ENCODE data around the gene MAPK8IP3.

The MAPK8IP3 gene

GRCh38 chr16:1705688-1706385 is at the start of gene MAPK8IP3:
TSS of gene MAPK8IP3 (plus strand) at chr16:1706195. CDS start at chr16:1706340, 145 bp downstream.
- peak; percentile 76 to 88 for DNase-seq (ENCODE audit: low read depth in 2 of 2)

GRCh38 chr16:1656808-1657617 is 49.0 kb upstream of the MAPK8IP3 start:
- no peak for DNase-seq (ENCODE audit: low read depth in 2 of 2)

GRCh38 chr16:1657841-1658240 is 48.2 kb upstream of the MAPK8IP3 start:
- no peak for DNase-seq (ENCODE audit: low read depth in 2 of 2)

DNA sequence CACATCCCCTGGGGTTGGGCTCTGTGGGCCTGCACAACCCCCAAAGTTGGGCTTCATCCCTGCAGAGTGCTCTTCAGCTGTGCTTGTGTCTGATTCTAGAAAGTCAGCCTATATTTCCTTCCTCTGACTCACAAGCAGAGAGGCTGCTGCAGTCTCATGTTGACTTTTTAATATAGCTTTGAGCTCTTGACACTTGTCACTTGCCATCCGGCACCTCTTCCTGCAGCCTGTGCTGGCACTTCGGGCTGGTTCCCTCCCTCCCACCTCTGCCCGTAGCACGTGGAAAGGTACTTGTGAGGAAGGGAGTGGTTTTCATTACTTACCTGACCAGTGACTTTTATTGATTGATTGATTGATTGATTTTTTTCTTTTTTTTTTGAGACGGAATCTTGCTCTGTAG is 47.0 kb upstream of the MAPK8IP3 start:
- DNase-seq (ENCODE audit: low read depth in 2 of 2): no peak

GRCh38 chr16:1661826-1662225 is 44.2 kb upstream of the MAPK8IP3 start:
- DNase-seq (ENCODE audit: low read depth in 2 of 2): no peak

- no peak for DNase-seq (ENCODE audit: low read depth in 2 of 2)
Observed at GRCh38 chr16:1662543-1662942, 43.5 kb upstream of the MAPK8IP3 start.

- DNase-seq (ENCODE audit: low read depth in 2 of 2): no peak
Observed at GRCh38 chr16:1665829-1666228, 40.2 kb upstream of the MAPK8IP3 start.

DNA sequence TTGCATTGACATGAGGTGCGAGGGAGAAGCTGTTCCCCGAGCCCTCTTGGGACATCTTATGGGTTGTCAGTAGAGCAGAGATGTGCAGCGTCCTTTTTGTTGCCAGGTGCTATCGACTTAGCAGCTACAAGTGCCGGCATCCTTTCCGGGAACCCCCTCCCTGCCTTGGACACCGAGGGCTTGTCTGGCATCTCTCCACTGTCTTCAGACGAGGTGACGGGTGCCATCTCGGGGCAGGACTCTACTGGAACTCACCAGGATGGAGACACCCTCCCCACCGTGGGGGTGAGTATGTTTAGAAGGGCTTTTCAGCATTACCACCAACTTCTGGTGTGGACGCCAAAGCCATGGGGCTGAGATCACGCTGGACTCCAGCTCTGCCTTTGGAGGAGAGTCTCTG is 39.7 kb upstream of the MAPK8IP3 start:
- no peak for DNase-seq (ENCODE audit: low read depth in 2 of 2)

- DNase-seq (ENCODE audit: low read depth in 2 of 2): no peak
Observed at GRCh38 chr16:1667271-1667670, 38.7 kb upstream of the MAPK8IP3 start.

- no peak for DNase-seq (ENCODE audit: low read depth in 2 of 2)
Observed at GRCh38 chr16:1667916-1668315, 38.1 kb upstream of the MAPK8IP3 start.

- no peak for DNase-seq (ENCODE audit: low read depth in 2 of 2)
Observed at GRCh38 chr16:1668612-1669319, 37.2 kb upstream of the MAPK8IP3 start.

DNA sequence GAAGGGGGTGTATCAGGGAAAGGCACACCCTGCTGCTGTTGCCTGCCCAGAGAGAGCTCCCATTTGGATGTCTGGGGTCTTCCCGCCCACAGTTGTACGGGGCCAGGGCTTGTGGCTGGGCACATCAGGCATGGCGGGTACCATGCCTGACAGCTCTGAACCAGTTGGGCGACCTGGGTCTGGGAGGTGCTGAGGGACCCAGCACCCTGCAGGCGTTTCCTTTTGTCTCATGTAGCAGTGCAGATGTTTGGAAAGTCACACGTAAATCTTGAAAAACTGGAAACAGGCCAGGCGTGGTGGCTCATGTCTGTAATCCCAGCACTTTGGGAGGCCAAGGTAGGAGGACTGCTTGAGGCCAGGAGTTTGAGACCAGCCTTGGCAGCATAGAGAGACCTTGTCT is 36.3 kb upstream of the MAPK8IP3 start:
- no peak for DNase-seq (ENCODE audit: low read depth in 2 of 2)

DNA sequence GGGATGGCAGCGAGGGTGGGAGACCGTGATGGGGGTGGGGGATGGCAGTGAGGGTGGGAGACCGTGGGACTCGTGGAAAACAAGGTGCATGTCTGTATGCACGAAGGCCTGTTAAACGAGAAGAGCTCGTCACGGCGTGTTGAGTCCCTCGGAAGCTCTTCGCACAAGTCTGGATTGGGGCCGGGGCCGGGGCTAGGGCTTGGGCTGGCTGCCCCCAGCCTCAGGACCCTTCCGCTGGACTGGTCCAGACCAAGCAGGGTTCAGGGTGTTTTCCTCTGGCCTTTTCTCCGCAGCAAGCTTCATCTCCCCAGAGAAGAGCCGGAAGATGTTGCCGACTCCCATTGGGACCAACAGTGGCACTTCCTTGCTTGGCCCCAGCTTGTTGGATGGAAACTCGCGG is 35.6 kb upstream of the MAPK8IP3 start:
- DNase-seq (ENCODE audit: low read depth in 2 of 2): no peak

DNA sequence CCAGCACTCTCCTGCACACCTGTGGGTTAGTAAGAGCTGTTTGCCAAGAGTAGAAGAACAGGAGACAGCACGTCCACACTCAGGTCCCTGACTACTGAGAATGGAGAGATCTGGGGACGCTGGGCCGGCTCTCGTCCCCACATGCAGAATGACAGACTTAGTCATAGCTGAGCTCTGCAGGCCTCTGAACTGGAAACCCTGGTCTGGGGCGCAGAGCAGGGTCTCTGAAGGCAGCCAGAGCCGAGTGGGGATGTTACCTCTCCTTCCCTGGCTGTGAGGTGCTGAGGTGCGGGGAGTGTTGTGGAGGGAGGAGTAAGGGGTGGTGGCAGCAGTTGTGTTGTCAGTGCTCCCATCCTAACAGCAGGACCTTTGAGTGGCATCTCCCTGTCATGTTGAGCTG is 35.1 kb upstream of the MAPK8IP3 start:
- no peak for DNase-seq (ENCODE audit: low read depth in 2 of 2)

DNA sequence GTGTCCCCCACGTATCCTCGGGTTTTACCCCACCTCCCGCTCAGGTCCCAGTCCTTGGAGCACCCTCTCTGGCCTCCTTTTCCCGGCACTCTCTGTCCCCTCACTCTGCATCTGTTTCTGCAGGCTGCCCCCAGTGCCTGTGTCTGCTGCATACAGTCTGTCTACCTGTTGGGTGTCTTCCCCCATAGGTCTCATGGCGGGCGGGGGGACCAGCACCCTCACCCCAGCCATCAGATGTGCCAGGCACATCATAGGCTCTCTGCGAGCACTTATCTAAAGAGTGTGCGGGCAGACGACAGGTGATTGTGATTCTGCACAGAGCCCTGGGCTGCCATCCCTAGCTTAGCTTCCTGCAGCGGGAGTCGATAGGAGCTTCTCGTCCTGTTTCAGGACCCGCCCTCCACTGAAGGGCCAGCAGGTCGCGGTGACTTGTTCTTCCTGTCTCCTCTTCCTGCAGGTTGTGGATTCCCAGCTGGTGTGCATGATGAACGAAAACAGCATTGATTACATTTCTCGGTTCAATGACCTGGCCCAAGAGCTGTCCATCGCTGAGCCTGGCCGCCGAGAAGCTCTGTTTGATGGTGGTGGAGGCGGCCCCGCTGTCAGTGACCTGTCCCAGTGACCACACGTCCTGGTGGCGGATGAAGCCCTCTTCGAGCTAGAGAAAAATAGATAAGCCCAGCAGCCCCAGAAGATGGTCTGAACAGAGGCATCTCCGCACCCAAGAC is 32.4 kb upstream of the MAPK8IP3 start:
- no peak for DNase-seq (ENCODE audit: low read depth in 2 of 2)

DNA sequence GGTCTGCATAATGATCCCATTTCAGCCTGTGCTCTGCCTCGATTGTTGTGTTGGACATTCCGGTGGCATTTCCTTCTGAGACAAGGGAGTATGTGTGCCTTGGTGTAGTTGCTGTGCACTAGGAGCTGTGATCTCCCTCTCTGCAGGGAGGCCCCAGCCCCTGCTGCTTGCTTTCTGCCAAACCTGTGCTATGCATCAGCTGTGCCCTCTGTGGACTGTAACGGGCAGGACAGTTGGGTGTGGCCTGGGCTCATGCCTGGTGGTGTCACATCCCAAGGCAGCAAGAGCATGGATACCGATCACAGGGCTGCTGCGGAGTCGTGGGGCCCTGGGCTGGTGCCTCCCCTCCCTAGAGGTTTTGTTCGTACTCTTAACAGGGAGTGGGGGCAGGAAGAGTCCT is 31.7 kb upstream of the MAPK8IP3 start:
- no peak for DNase-seq (ENCODE audit: low read depth in 2 of 2)

DNA sequence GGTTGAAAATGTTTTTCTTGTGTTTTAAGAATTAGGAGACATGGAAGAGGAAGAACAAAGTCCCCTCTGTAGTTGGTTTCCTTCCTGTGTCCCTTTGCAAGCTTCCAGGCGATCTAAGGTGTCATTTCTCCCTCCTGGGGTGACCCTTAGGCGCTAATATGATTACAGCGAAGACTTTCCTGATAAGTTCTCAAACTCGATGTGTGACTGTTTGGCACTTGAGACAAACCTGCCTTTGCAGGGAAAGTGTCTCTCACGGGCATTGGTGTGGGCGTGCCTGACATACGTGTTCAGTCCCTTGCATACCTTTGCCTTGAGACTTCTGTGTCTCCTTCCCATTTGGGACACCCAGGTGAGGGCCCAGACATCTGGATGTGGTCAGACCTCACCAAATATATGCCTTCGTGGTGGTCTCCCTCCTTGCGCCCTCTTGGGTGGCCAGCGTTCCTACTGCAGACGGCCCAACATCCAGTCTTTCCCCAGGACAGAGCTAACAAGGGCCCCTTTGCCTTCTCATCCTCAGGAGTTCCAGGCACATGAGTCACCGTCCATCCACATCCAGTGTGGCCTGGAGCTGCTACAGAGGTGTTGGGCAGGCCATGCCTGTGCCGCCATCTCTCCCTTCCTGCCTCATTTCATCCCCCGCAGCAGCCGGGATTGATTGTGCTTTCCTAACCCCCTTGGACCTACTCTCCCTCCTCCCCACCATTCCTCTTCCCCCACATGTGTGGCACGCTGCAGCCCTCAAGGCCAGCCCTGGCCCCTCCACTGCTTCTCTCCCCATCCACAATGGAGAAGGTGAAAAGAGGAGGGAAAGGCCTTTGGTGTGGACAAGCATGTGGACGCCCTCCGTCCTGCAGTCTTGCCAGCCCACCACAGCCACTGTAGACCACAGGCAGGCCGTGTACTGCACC is 31.0 kb upstream of the MAPK8IP3 start:
- DNase-seq (ENCODE audit: low read depth in 2 of 2): no peak

GRCh38 chr16:1676661-1677060 is 29.3 kb upstream of the MAPK8IP3 start:
- DNase-seq (ENCODE audit: low read depth in 2 of 2): no peak

DNA sequence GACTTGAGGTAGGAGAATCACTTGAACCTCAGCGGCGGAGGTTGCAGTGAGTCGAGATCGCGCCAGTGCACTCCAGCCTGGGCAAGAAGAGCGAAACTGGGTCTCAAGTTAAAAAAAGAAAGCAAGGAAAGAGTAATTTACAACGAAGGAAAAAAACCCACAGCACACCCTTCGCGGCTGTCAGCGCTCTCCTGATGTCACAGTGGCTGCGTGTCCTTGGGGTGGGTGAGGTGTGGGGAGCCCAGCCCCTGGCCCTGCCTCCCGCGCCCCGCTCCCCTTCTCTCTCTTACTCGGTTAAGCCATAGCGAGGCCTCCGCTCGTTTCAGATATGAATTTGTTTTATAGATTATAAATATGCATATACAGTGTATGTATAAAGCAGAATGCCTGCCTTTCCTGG is 28.7 kb upstream of the MAPK8IP3 start:
- DNase-seq (ENCODE audit: low read depth in 2 of 2): no peak

GRCh38 chr16:1677942-1678499 is 28.0 kb upstream of the MAPK8IP3 start, which contains the start of gene JPT2:
TSS of gene JPT2 (plus strand) at chr16:1678279. CDS start at chr16:1678313, 34 bp downstream.
- peak; percentile 91 to 97 for DNase-seq (ENCODE audit: low read depth in 2 of 2)
